AG04450 (cell line): Measurements from ENCODE around the gene KIF6. TPM values are rescaled to one million over a fixed set of nuclear protein-coding genes. Genes with fewer than 3 reads are reported as not detected.

Experiments used
- CTCF ChIA-PET: fragments of 300-600, 350-600 bp; formaldehyde crosslinking; extraction: SDS; loops from one replicate; lab custom pipeline; 2022; ENCODE audit warnings: antibody characterized with exemption, inconsistent platforms; lab: Charles Lee
- POLR2A ChIA-PET: fragments of 350-600 bp; formaldehyde crosslinking; extraction: SDS; loops from one replicate; lab custom pipeline; 2021; ENCODE audit warnings: antibody characterized with exemption, inconsistent platforms; lab: Yijun Ruan, JAX
- DNase-seq: peaks from one replicate; pipeline ENCODE4 v3.0.0-alpha.2; 2011; ENCODE audit warnings: low read depth, low spot score
- H3K27ac ChIP-seq: one replicate; pipeline ENCODE4 v1.5.1; 2012; ENCODE audit warnings: low read depth, low read length, control low read depth
- H3K27me3 ChIP-seq: one replicate; pipeline ENCODE4 v1.6.0; 2012; ENCODE audit warnings: low read length; ENCODE audit not compliant: control insufficient read depth, insufficient read depth
- H3K4me3 ChIP-seq: 2 replicates; pipeline ENCODE4 v1.5.1; 2011; ENCODE audit warnings: mild to moderate bottlenecking, low read depth, low read length, control low read depth
- H3K9me3 ChIP-seq: 2 replicates; pipeline ENCODE4 v1.5.1; 2012; ENCODE audit warnings: low read length; ENCODE audit not compliant: control insufficient read depth, insufficient read depth
- polyA plus RNA-seq: library from polyadenylated mRNA; depleted of rRNA; stranded (reverse); fragments of >200 nt; gene quantifications from 2 replicates; pipeline ENCODE4 v1.2.3, GENCODE V29; 2011
- TF ChIP-seq, protein P1 (sequence below): IDR thresholded peaks from 2 replicates; pipeline ENCODE4 v1.5.1; 2011; ENCODE audit warnings: low read depth, low read length, control low read depth, inconsistent platforms

Gene KIF6
- polyA plus RNA-seq, 1 experiment = 0.02 TPM

- Histone ChIP-seq H3K4me3 (no peak overlapping the region), H3K9me3 (no peaks in the 10 kb centered on the region), H3K27ac (no peak overlapping the region), H3K27me3 (no peaks in the 10 kb centered on the region)
- ChIA-PET CTCF (no interaction called here), POLR2A (no interaction called here)
- DNase-seq = no peak
- TF ChIP-seq, protein P1, sequence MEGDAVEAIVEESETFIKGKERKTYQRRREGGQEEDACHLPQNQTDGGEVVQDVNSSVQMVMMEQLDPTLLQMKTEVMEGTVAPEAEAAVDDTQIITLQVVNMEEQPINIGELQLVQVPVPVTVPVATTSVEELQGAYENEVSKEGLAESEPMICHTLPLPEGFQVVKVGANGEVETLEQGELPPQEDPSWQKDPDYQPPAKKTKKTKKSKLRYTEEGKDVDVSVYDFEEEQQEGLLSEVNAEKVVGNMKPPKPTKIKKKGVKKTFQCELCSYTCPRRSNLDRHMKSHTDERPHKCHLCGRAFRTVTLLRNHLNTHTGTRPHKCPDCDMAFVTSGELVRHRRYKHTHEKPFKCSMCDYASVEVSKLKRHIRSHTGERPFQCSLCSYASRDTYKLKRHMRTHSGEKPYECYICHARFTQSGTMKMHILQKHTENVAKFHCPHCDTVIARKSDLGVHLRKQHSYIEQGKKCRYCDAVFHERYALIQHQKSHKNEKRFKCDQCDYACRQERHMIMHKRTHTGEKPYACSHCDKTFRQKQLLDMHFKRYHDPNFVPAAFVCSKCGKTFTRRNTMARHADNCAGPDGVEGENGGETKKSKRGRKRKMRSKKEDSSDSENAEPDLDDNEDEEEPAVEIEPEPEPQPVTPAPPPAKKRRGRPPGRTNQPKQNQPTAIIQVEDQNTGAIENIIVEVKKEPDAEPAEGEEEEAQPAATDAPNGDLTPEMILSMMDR = no peak
These were observed 28.0 kb downstream of the KIF6 start for GRCh38 chr6:39696986-39697788.

DNA sequence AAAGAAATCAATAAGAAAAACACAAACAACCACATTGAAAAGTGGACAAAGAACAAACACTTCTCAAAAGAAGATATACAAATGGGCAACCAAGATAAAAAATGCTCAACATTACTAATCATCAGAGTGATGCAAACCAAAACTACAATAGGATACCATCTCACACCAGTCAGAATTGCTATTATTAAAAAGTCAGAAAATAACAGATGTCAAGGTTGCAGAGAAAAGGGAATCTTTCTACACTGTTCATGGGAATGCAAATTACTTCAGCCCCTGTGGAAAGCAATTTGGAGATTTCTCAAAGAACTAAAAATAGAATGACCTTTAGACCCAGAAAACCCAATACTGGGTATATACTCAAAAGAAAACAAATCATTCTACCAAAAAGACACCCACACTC, 29.8 kb downstream of the KIF6 start:
- no peak overlapping the region for H3K27ac ChIP-seq
- DNase-seq = no peak
- TF ChIP-seq, protein P1 = no peak
- CTCF ChIA-PET = no interaction called here
- POLR2A ChIA-PET = no interaction called here
- no peak overlapping the region for H3K4me3 ChIP-seq
- H3K27me3 ChIP-seq = no peaks in the 10 kb centered on the region
- no peaks in the 10 kb centered on the region for H3K9me3 ChIP-seq

DNA sequence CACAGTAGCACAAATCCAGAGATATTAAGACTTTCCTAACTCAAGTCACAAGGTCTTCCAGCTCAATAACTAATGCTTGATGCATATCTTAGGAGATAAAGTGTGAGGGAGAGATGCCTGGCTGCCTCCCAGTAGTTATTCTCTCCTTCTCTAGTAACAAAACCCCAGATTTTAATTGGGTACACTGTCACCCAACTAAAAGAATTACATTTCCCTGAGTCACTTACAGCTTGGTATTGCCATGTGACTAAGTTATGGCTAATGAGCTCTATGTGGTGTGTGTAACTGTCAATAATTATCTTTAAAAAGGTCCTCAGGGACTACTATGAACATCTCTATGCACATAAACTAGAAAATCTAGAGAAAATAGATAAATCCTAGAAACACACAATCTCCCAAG, 32.0 kb downstream of the KIF6 start:
- TF ChIP-seq, protein P1 = no peak
- H3K9me3 ChIP-seq = no peaks in the 10 kb centered on the region
- no peak overlapping the region for H3K27ac ChIP-seq
- H3K4me3 ChIP-seq = no peak overlapping the region
- ChIA-PET POLR2A (interaction anchor here (0.7 kb wide), 1 partner anchor 190 kb away, joined by 3 read pairs; no protein-coding TSS in a partner anchor), CTCF (no interaction called here)
- DNase-seq = no peak
- no peaks in the 10 kb centered on the region for H3K27me3 ChIP-seq

- Histone ChIP-seq H3K9me3 (no peaks in the 10 kb centered on the region), H3K27me3 (no peaks in the 10 kb centered on the region), H3K4me3 (no peak overlapping the region), H3K27ac (no peak overlapping the region)
- DNase-seq = peak; percentile 13
- ChIA-PET CTCF (no interaction called here), POLR2A (no interaction called here)
- TF ChIP-seq, protein P1 = no peak
These were observed 36.7 kb downstream of the KIF6 start for GRCh38 chr6:39688494-39688893.

DNA sequence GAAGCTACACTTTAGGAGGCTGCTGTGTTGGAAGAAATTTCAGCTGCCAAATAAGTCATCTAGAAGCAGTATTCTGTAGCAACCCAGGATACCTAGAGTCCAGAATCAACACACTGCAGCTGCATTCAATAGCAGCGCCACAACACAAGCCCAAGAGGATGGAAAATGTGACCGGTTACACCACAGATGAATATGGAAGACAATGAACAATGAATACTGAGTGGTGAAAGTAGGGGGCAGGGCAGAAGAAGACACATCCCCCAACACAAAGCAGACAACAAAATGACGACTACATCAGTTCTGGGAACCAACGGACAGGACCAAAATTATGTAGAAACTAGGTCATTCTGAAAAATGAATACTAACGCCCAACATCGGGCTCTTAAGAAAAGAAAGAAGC, 38.2 kb downstream of the KIF6 start:
- CTCF ChIA-PET = no interaction called here
- TF ChIP-seq, protein P1 = no peak

More for the DNA sequence above, 38.2 kb downstream of the KIF6 start:
- Histone ChIP-seq H3K27ac (no peak overlapping the region), H3K4me3 (no peak overlapping the region), H3K9me3 (no peaks in the 10 kb centered on the region), H3K27me3 (no peaks in the 10 kb centered on the region)
- no peak for DNase-seq
- POLR2A ChIA-PET = no interaction called here
